Measurements from ENCODE around the gene MAGIX. TPM values are rescaled to one million over a fixed set of nuclear protein-coding genes. Genes with fewer than 3 reads are reported as not detected.

MAGIX gene
- total and polyA plus RNA-seq, 2 experiments from 2014 or later, result 0.66 to 0.83 TPM

DNA sequence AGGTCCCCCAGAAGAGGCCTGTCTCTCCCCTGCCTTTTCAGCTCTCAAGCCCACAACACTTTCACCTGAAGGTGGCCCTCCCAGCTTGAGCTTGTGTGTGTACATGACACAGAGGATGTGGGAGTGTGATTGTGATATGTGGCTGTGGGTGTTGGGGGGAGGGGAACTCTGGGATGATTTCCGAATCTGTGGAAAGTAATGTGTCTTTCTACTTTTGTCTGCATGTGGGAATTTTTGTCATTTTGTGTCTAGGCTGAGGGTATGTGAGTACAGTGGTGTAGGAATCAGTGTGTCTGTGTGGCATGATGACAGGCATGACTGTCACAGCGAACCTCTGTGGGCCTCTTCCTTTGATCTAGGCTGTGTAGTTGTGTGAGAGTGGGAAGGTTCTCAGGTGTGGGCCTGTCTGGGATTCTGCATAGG lies 31.0 kb downstream of the MAGIX start:
- no peaks in the 10 kb centered on the region for H4K20me1 ChIP-seq (replicated peaks; ENCODE audit: insufficient read depth)
- H3F3A ChIP-seq (replicated peaks; ENCODE audit: low read depth), result no peaks in the 10 kb centered on the region
- no peak overlapping the region for H3K4me3 ChIP-seq
- H3K27me3 Mint-ChIP-seq (ENCODE audit: insufficient read depth, low read depth, poor library complexity), result peaks cover 7% of the 10 kb centered on the region
- H3K9me3 Mint-ChIP-seq, result no peaks in the 10 kb centered on the region
- no peak for DNase-seq (ENCODE audit: low spot score)
- no peaks in the 10 kb centered on the region; the same call in 2 of the 3 replicates for H3K36me3 Mint-ChIP-seq (ENCODE audit: low read depth)
- H2AFZ ChIP-seq, result no peak overlapping the region
- no peak overlapping the region for H3K4me3 Mint-ChIP-seq
- H3K27ac ChIP-seq (ENCODE audit: low read depth), result no peak overlapping the region
- no peak overlapping the region for H3K4me2 ChIP-seq
- no peaks in the 10 kb centered on the region for H3K27me3 ChIP-seq (ENCODE audit: insufficient read depth)
- no peaks in the 10 kb centered on the region for H3K9me2 ChIP-seq (ENCODE audit: insufficient read depth)
- no peaks in the 10 kb centered on the region for H3K36me3 ChIP-seq (ENCODE audit: insufficient read depth)
- no peak for ATAC-seq
- peak overlapping the region; percentile 31; the same call in 1 of the 2 replicates for H3K27ac Mint-ChIP-seq
- peaks cover 18% of the 10 kb centered on the region for H3K4me1 Mint-ChIP-seq
- TF ChIP-seq, protein P1, sequence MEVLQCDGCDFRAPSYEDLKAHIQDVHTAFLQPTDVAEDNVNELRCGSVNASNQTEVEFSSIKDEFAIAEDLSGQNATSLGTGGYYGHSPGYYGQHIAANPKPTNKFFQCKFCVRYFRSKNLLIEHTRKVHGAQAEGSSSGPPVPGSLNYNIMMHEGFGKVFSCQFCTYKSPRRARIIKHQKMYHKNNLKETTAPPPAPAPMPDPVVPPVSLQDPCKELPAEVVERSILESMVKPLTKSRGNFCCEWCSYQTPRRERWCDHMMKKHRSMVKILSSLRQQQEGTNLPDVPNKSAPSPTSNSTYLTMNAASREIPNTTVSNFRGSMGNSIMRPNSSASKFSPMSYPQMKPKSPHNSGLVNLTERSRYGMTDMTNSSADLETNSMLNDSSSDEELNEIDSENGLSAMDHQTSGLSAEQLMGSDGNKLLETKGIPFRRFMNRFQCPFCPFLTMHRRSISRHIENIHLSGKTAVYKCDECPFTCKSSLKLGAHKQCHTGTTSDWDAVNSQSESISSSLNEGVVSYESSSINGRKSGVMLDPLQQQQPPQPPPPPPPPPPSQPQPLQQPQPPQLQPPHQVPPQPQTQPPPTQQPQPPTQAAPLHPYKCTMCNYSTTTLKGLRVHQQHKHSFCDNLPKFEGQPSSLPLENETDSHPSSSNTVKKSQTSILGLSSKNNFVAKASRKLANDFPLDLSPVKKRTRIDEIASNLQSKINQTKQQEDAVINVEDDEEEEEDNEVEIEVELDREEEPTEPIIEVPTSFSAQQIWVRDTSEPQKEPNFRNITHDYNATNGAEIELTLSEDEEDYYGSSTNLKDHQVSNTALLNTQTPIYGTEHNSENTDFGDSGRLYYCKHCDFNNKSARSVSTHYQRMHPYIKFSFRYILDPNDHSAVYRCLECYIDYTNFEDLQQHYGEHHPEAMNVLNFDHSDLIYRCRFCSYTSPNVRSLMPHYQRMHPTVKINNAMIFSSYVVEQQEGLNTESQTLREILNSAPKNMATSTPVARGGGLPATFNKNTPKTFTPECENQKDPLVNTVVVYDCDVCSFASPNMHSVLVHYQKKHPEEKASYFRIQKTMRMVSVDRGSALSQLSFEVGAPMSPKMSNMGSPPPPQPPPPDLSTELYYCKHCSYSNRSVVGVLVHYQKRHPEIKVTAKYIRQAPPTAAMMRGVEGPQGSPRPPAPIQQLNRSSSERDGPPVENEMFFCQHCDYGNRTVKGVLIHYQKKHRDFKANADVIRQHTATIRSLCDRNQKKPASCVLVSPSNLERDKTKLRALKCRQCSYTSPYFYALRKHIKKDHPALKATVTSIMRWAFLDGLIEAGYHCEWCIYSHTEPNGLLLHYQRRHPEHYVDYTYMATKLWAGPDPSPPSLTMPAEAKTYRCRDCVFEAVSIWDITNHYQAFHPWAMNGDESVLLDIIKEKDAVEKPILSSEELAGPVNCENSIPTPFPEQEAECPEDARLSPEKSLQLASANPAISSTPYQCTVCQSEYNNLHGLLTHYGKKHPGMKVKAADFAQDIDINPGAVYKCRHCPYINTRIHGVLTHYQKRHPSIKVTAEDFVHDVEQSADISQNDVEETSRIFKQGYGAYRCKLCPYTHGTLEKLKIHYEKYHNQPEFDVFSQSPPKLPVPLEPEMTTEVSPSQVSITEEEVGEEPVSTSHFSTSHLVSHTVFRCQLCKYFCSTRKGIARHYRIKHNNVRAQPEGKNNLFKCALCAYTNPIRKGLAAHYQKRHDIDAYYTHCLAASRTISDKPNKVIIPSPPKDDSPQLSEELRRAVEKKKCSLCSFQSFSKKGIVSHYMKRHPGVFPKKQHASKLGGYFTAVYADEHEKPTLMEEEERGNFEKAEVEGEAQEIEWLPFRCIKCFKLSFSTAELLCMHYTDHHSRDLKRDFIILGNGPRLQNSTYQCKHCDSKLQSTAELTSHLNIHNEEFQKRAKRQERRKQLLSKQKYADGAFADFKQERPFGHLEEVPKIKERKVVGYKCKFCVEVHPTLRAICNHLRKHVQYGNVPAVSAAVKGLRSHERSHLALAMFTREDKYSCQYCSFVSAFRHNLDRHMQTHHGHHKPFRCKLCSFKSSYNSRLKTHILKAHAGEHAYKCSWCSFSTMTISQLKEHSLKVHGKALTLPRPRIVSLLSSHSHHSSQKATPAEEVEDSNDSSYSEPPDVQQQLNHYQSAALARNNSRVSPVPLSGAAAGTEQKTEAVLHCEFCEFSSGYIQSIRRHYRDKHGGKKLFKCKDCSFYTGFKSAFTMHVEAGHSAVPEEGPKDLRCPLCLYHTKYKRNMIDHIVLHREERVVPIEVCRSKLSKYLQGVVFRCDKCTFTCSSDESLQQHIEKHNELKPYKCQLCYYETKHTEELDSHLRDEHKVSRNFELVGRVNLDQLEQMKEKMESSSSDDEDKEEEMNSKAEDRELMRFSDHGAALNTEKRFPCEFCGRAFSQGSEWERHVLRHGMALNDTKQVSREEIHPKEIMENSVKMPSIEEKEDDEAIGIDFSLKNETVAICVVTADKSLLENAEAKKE (CRISPR knock-in tag; IDR thresholded peaks at IDR 0.05), result no peak
- TF ChIP-seq STAT1 (IDR thresholded peaks at IDR 0.05; ENCODE audit: unreplicated experiment) (no peak), ZNF331 (CRISPR knock-in tag; IDR thresholded peaks at IDR 0.05; ENCODE audit: low read depth) (no peak), NANOG (IDR thresholded peaks at IDR 0.05; ENCODE audit: borderline replicate concordance) (no peak), EZH2phosphoT487 (IDR thresholded peaks at IDR 0.05; ENCODE audit: unreplicated experiment) (no peak), EZH2 (IDR thresholded peaks at IDR 0.05; ENCODE audit: low read depth, unreplicated experiment) (no peak), CREB1 (CRISPR knock-in tag; IDR thresholded peaks at IDR 0.05; ENCODE audit: low read depth) (no peak), POLR2AphosphoS5 (IDR thresholded peaks at IDR 0.05; ENCODE audit: low read depth) (no peak), JUNB (IDR thresholded peaks at IDR 0.05; ENCODE audit: unreplicated experiment) (no peak), ZNF114 (CRISPR knock-in tag; IDR thresholded peaks at IDR 0.05) (no peak)
- TF ChIP-seq, protein P2, sequence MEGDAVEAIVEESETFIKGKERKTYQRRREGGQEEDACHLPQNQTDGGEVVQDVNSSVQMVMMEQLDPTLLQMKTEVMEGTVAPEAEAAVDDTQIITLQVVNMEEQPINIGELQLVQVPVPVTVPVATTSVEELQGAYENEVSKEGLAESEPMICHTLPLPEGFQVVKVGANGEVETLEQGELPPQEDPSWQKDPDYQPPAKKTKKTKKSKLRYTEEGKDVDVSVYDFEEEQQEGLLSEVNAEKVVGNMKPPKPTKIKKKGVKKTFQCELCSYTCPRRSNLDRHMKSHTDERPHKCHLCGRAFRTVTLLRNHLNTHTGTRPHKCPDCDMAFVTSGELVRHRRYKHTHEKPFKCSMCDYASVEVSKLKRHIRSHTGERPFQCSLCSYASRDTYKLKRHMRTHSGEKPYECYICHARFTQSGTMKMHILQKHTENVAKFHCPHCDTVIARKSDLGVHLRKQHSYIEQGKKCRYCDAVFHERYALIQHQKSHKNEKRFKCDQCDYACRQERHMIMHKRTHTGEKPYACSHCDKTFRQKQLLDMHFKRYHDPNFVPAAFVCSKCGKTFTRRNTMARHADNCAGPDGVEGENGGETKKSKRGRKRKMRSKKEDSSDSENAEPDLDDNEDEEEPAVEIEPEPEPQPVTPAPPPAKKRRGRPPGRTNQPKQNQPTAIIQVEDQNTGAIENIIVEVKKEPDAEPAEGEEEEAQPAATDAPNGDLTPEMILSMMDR (conservative IDR thresholded peaks at IDR 0.05; ENCODE audit: low read depth in 2 of 2), result no peak
- TF ChIP-seq, protein P3, sequence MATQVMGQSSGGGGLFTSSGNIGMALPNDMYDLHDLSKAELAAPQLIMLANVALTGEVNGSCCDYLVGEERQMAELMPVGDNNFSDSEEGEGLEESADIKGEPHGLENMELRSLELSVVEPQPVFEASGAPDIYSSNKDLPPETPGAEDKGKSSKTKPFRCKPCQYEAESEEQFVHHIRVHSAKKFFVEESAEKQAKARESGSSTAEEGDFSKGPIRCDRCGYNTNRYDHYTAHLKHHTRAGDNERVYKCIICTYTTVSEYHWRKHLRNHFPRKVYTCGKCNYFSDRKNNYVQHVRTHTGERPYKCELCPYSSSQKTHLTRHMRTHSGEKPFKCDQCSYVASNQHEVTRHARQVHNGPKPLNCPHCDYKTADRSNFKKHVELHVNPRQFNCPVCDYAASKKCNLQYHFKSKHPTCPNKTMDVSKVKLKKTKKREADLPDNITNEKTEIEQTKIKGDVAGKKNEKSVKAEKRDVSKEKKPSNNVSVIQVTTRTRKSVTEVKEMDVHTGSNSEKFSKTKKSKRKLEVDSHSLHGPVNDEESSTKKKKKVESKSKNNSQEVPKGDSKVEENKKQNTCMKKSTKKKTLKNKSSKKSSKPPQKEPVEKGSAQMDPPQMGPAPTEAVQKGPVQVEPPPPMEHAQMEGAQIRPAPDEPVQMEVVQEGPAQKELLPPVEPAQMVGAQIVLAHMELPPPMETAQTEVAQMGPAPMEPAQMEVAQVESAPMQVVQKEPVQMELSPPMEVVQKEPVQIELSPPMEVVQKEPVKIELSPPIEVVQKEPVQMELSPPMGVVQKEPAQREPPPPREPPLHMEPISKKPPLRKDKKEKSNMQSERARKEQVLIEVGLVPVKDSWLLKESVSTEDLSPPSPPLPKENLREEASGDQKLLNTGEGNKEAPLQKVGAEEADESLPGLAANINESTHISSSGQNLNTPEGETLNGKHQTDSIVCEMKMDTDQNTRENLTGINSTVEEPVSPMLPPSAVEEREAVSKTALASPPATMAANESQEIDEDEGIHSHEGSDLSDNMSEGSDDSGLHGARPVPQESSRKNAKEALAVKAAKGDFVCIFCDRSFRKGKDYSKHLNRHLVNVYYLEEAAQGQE (IDR thresholded peaks at IDR 0.05; ENCODE audit: unreplicated experiment), result no peak
- TF ChIP-seq, protein P4, sequence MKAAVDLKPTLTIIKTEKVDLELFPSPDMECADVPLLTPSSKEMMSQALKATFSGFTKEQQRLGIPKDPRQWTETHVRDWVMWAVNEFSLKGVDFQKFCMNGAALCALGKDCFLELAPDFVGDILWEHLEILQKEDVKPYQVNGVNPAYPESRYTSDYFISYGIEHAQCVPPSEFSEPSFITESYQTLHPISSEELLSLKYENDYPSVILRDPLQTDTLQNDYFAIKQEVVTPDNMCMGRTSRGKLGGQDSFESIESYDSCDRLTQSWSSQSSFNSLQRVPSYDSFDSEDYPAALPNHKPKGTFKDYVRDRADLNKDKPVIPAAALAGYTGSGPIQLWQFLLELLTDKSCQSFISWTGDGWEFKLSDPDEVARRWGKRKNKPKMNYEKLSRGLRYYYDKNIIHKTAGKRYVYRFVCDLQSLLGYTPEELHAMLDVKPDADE (IDR thresholded peaks at IDR 0.05), result no peak
- H3K4me1 ChIP-seq (ENCODE audit: insufficient read depth), result no peaks in the 10 kb centered on the region; the same call in 1 of the 2 replicates
- H3K79me2 ChIP-seq (replicated peaks; ENCODE audit: insufficient read depth), result no peaks in the 10 kb centered on the region
